Spleen (tissue), 7 donors: Measurements from ENCODE around the gene MGAT4A.
A peak's percentile ranks its signal among the peaks of the same experiment; 100 is the strongest.

ENCODE experiments used
- CTCF ChIP-seq, 11 experiments: fragments of 200-600 bp in 7 of 11; fragments of 450-650 bp in 4 of 11; sonication (generic) in 4 of 11; IDR thresholded peaks in 8 of 11; conservative IDR thresholded peaks in 3 of 11; 1 replicate in 7 of 11; 2 replicates in 4 of 11; pipeline versions ENCODE4 v1.4.0 to v1.8.0; 2016 to 2021; ENCODE audit warnings: antibody characterized with exemption in 11 of 11, inconsistent platforms in 4 of 11, mild to moderate bottlenecking in 1 of 11
- POLR2AphosphoS5 ChIP-seq, 3 donors: sonication (generic); formaldehyde crosslinking; IDR thresholded peaks; one replicate each; pipeline ENCODE4 v1.5.1; 2017; ENCODE audit warnings: antibody characterized with exemption in 3 of 3
- donor health status: DM: no; HTN: no; CAD: no; lungs with moderate emphysema.
- donor health status: DM: no; HTN: no; CAD: no.
- donor health status: DM: no; HTN: no; CAD: no.

GRCh38 chr2:98623657-98624056, 107.3 kb downstream of the MGAT4A start:
- no peak for TF ChIP-seq CTCF (IDR thresholded peaks at IDR 0.05 in 8 of 11, conservative IDR thresholded peaks at IDR 0.05 in 3 of 11)
- peak in 1 of 3 donors; percentile 22 for TF ChIP-seq POLR2AphosphoS5 (IDR thresholded peaks at IDR 0.05)
